Measurements from ENCODE around the gene SNED1.
"Not testable (repeated sequence)": the region's sequence is repeated elsewhere in the genome, so short reads cannot be mapped to it uniquely, and the experiment has no call there.

SNED1 gene

GRCh38 chr2:240972636-240973521 lies 25.5 kb upstream of the SNED1 start:
- DNase-seq: no peak

GRCh38 chr2:240974771-240975572 lies 23.4 kb upstream of the SNED1 start:
- no peak for DNase-seq

- DNase-seq: not testable (repeated sequence)
These were observed 22.5 kb upstream of the SNED1 start for GRCh38 chr2:240975903-240976302.

- no peak for DNase-seq
These were observed 17.1 kb upstream of the SNED1 start for GRCh38 chr2:240981280-240981679.

- DNase-seq: no peak
These were observed 16.3 kb upstream of the SNED1 start for GRCh38 chr2:240981871-240982800.

GRCh38 chr2:240982821-240983281 lies 15.6 kb upstream of the SNED1 start:
- DNase-seq: no peak

GRCh38 chr2:240983361-240983995 lies 14.9 kb upstream of the SNED1 start:
- no peak for DNase-seq

GRCh38 chr2:240983996-240984498 lies 14.4 kb upstream of the SNED1 start:
- no peak for DNase-seq

- no peak for DNase-seq
These were observed 12.3 kb upstream of the SNED1 start for GRCh38 chr2:240985881-240986786.

- no peak for DNase-seq
These were observed 11.5 kb upstream of the SNED1 start for GRCh38 chr2:240986787-240987411.

GRCh38 chr2:240987588-240987987 lies 10.8 kb upstream of the SNED1 start:
- DNase-seq: no peak

GRCh38 chr2:240988146-240988545 lies 10.3 kb upstream of the SNED1 start:
- DNase-seq: no peak

GRCh38 chr2:240988571-240989271 lies 9.7 kb upstream of the SNED1 start:
- no peak for DNase-seq

GRCh38 chr2:240989451-240990265 lies 8.8 kb upstream of the SNED1 start:
- DNase-seq: no peak

GRCh38 chr2:240990266-240990529 lies 8.2 kb upstream of the SNED1 start:
- DNase-seq: no peak

GRCh38 chr2:240990726-240991377 lies 7.6 kb upstream of the SNED1 start:
- DNase-seq: no peak

- DNase-seq: peak; percentile 20
These were observed 6.8 kb upstream of the SNED1 start for GRCh38 chr2:240991378-240992263.

Measured in DMS 273 treated with DMSO at 0.1 percent for 48 hours (cell line).